Hematopoietic multipotent progenitor cell treated with erythropoietin and hydrocortisone succinate and interleukin-3 and kit ligand, for 17 days (in vitro differentiated cells): ENCODE measurements around the gene USP50.
"Not testable (repeated sequence)": the region's sequence is repeated elsewhere in the genome, so short reads cannot be mapped to it uniquely, and the experiment has no call there.

Source experiments
- DNase-seq: peaks from one replicate; pipeline ENCODE4 v3.0.0-alpha.2; 2015; ENCODE audit warnings: low spot score

The USP50 gene

DNA sequence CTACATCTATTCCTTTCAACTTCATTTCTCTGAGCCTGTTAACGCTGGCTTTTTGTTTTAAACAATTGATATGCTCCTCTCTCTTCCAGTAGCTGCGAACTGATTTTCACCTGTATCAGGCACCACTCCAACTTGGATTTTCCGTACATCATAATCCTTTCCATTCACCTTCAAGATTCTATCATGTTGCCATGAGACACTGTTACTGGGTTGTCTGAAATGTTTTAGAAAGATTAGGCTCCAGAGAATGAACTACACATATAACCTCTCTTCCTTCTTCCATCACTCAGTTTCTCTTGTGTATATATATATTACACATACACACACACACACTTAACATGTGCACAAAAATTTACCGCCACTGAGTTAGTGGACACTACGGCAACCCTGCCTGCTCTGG is at the start of gene USP50:
Gene USP50, minus strand, starts transcription at position 101 of the 400 bp plus-strand sequence. CDS start 141 bp downstream, outside the sequence.
- DNase-seq: no peak

DNA sequence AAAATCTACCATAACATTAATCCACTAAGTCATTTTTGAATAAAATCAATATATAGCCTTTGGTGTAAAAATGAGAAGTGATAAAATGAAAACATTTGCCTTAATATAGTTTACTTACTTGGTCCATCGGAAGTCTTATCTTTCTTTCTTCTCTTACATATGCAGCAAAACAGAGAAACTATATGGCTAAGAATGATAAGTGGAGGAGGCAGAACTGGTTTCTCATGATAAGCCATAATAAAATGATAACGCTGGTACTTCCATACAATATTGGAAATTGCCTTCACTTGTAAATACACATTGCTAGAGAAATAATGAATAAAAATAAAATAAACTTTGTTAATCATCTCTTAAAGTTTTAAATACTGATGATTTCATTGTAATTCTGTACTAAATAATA is 47.8 kb upstream of the USP50 start:
- peak; percentile 77 for DNase-seq

DNA sequence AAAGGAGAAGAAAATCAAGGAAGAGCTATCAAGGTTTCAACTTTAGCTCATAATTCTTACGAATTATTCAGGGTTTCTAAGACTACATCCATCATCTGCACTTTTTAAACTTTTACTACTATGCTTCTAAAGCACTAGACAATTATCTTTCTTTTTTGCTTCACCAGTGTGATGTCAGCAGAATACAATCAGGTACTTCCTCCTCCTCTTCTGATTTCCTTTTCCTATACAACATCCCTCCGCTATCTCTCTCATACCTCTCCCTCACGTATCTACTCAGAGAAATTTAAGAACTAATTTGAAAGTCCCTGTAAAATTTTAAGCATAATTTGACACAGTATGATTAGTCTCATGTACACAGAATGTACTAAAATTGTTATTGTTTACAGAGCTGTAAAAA is 47.3 kb upstream of the USP50 start:
- peak; percentile 64 for DNase-seq

DNA sequence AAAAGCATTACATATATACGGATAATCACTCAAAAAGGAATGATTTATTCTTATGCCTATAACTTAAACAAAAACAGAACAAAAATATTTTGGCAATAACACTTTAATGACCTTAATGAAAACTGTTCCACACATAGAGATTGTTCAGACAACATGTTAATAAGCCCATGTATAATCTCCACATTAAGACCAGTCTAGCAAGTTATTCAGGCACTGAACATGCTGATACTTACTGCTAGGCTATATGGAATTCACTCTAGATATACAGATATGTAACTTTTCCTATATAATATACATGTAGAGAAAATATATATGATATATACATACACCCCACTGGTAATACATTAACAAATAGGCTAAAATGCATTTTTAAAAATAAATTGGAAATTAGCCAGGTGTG is 43.8 kb upstream of the USP50 start:
- DNase-seq: no peak

DNA sequence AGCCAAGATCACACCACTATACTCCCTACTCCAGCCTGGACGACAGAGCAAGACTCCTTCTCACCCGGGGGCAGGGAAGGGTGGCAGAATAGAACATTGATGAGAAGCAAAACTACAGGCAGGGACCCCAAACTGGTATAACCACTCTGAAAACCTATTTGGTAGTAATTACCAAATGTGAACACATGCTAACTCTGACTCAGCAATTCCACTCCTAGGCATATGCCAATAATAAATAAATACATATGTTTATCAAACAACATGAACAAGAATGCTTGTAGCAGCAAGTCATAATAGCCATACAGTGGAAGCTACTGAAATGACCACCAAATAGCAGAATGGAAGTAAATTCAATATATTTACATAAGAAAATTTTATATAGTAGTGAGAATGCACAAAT is 31.0 kb upstream of the USP50 start:
- DNase-seq: no peak

DNA sequence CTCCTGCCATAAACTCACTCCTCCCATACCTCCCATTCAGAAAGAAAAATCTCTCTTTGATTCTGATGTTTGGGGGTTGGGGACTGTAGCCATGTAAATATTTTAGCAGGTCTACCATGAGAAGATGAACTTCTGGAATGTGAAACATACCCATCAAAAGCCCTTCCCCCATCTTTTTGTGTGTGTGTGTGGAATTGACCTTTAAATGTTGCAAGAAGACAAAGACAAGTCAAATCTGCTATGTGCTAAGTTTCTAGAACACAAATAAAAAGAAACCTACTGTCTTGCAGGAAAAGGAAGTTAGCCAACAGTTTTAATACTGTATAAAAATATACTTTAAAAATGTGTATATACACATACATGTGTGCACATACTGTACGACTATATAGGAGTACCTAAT is 29.7 kb upstream of the USP50 start:
- no peak for DNase-seq

DNA sequence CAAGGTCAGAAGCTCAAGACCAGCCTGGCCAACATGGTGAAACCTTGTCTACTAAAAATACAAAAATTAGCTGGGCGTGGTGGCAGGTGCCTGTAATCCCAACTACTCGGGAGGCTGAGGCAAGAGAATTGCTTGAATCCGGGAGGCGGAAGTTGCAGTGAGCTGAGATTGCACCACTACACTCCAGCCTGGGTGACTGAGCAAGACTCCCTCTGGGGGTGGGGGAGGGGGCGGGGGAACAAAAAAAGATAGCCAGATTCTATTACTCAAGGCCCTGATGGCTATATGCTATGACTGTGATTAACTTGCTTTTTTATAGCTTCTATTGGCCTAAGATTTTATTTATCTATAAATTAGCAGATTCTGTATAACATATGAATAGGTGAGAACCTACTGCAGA is 27.4 kb upstream of the USP50 start:
- DNase-seq: not testable (repeated sequence)

DNA sequence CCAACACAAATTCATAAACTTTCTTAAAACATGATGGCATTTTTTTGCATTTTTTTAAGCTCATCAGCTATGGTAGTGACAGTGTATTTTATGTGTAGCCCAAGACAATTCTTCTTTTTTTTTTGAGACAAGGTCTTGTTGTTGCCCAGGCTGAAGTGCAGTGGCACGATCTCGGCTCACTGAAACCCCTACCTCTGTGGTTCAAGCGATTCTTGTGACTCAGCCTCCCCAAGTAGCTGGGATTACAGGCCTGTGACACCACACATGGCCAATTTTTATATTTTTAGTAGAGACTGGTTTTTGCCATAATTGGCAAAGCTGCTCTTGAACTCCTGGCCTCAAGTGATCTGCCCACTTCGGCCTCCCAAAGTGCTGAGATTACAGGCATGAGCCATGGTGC is 17.3 kb upstream of the USP50 start:
- DNase-seq: no peak

DNA sequence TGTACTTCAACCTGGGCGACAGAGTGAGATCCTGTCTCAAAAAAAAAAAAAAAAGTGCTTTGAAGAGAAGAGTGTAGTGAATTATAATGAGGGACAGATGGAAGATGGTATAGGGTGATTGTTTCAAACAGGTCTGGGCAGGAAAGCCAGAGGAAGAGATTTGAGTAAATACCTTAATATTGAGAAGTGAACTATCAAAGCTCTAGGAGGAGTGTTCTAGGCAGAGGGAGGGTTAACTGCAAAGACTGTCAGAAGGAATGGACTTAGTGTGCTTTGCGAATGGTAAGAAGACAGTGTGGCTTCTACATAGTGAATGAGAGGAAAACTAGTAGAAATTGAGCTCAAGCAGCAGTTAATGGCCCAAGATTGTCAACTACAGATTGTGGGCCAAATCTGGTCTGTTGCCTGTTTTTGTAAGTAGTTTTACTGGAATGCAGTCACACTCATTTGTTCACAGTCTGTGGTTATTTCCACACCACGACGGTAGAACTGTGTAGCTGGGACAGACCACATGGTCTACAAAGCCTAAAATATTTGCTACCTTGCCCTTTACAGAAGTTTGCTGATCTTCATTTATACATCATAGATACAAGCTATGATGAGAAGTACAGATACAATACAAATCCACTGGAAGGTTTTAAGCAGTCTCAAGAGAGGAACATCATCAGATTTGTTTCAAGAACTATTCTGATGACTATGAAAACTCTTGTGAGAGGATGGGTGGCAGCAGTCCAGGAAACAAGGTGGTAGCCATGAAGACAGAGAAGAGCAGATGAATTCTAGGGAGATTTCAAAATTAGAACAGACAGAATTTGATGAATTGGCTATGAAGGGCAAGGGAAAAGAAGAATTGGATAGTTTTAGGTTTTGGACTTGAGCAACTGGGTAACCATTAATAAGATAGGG is 16.5 kb upstream of the USP50 start:
- DNase-seq: no peak

DNA sequence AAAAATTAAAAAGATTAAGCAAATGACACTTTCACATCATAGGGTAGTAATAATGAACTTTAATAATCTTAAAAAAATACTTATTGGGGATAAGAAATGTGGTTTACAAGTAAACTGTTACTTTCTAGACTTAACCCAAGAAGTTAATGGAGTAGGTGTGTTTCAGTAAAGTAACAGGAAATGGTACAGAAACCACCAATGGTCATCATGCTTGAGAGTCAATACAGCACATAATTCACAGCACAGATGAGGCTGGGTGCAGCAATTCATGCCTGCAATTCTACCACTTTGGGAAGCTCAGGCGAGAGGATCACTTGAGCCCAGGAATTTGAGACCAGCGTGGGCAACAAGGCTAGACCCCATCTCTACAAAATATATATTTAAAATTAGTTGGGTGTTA is 11.5 kb upstream of the USP50 start:
- DNase-seq: no peak

DNA sequence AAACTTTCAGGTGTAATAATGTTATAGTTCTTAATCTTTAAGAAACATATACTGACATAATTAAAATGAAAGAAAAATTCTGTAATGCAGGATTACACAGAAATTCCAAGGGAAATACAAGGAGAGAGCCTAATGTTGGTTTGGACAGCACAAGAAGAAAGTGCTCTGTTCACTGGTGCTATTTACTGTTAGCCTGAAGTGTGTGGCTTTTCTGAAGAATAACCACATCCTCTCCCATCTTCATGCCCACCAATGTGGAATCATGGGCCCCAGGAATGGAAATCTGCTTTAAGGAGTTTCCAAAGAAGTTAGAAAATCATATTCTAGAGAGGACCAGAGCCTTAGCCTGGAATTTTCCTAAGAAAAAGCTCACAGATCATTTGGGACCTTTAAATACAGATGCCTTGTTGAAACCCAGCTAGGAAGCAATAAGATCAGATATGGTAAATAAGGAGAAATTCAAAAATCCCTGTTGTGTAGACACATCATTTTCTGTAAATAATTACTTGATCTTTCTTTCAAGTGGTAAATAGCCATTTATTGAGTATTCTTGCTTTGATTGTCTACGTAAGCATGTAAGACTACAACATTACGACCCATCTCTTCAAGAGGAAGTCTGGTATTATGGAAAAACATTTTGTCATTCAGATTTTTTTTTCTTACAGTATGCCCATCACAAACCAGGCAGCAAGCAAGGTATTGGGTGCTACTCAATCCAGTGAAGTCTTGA is 10.3 kb upstream of the USP50 start:
- DNase-seq: no peak

DNA sequence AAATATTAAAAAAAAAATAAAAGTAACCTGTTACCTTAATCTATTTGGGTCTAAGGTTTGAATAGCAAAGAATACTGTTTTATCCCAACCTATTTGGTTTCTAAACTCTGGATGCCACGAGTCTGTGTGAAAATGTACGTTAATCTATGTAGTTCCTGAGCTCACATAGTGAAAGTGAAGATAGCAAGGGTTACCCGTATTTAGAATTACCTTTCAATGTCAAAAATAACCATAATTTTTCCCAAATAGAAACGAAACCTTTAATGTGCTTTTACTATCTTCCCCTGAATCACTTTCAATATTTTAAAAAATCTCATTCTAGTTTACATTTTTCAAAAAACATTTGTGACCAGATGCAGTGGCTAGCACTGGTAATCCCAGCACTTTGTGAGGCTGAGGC is 5.8 kb upstream of the USP50 start:
- DNase-seq: no peak

DNA sequence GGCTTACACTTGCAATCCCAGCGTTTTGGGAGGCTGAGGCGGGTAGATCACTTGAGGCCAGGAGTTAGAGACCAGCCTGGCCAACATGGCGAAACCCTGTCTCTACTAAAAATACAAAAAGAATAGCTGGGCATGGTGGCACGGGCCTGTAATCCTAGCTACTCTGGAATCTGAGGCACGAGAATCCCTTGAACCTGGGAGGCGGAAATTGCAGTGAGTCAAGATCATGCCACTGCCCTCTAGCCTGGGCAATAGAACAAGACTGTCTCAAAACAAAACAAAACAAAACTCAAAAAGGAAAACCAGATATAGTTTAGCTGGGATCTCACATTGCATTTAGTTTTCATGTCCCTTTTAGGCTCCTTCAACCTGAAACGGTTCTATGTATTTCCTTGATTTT is 2.9 kb upstream of the USP50 start:
- DNase-seq: no peak

DNA sequence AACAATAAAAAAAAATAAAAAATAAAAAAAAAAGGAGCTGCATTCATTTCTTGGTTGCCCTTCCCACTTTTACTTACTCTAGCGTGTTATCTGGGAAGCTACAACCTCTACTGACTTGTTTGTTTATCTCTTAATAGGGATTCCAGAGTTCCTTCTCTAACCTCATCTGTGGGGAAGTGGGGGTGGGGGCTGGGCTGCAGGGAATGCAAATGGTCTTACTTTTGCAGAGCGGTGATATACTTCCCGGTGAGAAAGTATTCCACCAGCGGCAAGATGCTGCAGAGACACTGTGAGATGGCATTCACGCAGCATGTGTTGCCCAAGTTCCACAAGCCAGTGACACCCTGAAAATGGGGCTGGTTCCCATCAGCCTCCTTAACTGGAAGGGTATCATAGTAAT is 2.1 kb downstream of the USP50 start:
- no peak for DNase-seq

DNA sequence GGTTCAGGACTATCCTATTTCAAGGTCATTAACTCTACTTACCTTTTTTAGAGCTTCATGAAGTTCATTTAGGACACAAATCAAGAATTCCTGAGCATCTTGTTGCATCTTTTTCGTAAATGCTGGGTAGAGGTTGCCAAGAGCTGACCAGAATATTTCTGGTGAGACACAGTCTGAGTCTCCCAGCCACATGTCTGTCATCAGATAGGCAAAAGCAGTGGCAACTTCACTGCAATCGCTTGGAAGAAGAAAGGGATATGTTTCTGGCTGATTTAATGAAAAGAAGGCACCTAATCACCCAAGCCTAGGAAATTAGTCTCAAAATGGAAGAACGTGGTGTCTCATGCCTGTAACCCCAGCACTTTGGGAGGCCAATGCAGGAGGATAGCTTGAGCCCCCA is 2.9 kb downstream of the USP50 start:
- no peak for DNase-seq

DNA sequence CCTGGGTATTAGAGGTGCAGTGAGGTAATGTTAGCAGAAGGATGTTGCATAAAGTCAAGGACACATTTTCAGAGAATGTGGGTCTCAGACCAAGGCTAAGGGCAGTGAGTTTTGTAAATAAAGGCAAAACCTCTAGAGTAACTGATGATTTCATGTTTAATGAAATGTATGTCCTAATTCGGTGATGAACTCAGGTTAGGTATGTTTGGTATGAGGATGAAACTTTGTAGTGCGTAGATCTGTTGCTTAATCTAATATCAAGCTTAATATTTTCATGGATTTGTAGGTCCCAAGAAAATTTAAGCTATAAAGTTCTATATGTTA is 3.6 kb downstream of the USP50 start:
- DNase-seq: no peak

DNA sequence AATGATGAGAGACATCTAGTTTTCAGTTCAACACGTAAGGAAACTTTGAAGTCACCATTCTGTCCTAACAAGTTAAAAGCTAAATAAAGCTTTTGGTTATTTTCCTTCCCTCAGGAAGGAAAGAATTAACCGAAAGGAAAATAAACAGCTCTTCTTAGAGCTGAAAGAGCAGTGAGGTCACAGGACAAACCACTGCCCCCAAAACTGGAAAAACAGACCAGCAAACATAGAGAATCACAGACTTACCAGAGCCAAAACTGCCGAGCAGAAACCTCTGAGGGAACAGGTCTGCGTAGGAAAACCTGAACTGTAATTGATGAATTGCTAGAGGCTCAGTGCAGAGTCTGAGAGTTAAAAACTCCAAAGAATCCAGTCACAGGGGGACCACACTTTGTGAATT is 14.7 kb downstream of the USP50 start:
- DNase-seq: no peak

DNA sequence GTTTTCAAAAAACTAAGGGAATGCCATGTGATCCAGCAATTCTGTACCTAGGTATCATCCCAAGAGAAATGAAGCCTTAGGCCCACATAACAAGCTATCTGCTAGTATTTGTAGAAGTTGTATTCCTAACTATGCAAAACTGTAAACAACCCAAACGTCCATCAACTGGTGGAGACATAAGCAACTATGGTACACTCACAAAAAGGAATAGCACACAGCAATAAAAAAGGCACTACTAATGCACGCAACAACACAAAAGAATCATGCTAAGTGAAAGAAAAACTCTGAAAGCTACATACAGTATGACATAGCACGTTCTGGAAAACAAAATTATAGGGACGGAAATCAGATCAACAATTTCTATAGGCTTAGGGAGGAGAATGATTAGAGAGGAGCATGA is 15.3 kb downstream of the USP50 start:
- DNase-seq: no peak

DNA sequence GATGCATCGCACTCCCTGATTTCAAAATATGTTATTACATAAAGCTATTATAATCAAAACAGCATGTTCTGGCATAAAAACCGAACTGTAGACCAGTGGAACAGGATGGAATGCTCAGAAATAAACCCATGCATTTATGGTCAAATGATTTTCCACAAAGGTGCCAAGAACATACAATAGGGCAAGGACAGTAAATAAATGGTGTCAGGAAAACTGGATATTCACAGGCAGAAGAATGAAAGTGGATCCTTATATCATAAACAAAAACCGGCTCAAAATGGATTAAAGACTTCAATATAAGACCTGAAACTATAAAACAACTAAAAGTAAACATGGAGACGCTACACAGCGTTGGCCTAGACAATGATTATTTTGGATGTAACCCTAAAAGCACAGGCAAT is 22.6 kb downstream of the USP50 start:
- DNase-seq: no peak

DNA sequence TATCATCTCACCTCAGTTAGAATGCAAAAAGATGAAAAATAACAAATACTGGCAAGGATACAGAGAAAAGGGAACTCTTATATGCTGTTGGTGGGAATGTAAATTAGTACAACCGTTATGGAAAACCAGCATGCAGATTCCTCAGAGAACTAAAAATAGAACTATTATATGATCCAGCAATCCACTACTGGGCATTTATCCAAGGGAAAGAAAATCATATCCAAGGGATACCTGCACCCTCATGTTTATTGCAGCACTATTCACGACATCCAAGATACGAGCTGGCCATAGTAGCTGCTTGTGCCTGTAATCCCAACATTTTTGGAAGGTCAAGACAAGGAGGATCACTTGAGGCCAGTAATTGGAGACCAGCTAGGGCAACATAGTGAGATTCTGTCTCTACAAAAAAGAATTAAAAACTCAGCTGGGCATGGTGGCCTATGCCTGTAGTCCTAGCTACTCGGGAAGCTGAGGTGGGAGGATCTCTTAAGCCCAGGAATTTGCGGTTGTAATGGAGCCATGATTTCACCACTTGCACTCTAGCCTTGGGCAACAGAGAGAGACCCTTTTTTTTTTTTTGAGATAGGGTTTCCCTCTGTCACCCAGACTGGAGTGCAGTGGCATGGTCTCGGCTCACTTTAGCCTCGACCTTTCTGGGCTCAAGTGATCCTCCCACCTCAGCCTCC is 26.6 kb downstream of the USP50 start:
- no peak for DNase-seq

DNA sequence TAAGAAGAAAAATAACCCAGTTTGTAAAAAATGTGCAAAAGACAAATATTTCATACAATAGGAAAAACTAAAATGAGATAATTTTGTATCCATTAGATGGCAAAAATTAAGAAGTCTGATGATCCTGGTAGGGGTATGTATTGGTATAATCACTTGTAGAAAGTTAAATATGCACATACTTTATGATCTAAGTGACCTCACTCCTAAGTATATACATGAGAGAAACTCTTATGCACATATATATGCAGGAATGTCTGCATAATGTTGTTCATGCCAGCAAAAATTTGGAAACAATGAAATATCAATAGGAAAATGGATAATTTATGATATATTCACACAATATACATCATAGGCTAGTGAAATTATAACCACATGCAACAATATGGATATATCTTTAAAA is 33.5 kb downstream of the USP50 start:
- no peak for DNase-seq

DNA sequence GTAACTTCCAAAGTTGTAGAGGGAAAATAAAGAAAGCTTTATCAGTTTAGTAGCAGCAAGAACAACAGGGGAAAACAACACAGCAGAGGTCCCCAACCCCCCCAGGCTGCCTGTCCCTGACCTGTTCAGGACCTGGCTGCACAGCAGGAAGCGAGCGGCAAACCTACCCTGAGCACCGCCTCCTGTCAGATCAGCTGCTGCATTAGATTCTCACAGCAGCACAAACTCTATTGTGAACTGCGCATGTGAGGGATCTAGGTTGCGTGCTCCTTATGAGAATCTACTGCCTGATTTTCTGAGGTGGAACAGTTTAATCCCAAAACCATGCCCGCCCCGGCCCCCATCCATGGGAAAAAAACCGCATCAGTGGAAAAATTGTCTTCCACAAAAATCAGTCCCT is 40.3 kb downstream of the USP50 start:
- DNase-seq: no peak

DNA sequence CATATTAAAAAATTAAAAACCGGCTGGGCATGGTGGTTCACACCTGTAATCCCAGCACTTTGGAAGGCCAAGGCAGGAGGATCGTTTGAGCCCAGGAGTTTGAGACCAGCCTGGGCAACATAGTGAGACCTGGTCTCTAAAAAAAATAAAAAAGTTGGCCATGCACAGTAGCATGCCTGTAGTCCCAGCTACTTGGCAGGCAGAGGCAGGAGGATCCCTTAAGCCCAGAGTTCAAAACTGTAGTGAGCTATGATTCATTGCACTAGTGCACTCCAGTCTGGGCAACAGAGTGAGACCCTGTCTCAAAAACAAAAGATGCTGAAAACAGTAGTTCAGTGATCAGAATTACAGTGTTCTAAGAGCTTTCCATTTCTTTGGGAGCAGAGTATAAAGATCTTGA is 40.8 kb downstream of the USP50 start:
- not testable (repeated sequence) for DNase-seq
